Activated T-cell treated with anti-CD3 and anti-CD28 coated beads, Interleukin-2, amount 50 U/mL, for 4 hours (primary cell): ENCODE measurements around the gene SCFD2. TPM values are rescaled to one million over a fixed set of nuclear protein-coding genes. Genes with fewer than 3 reads are reported as not detected.
"Not testable (repeated sequence)": the region's sequence is repeated elsewhere in the genome, so short reads cannot be mapped to it uniquely, and the experiment has no call there.

Experiments used
- ATAC-seq, 2 donors: fragments of 200-7000 bp; cut with Tn5 transposase; one replicate each; pipeline ENCODE4 v1.10.0; 2021
- DNase-seq: peaks from one replicate; pipeline ENCODE4 v3.0.0-alpha.2; 2020
- H3K27me3 Mint-ChIP-seq: one replicate; pipeline ENCODE4 v1.8.0; 2021; ENCODE audit warnings: low read depth, mixed read lengths
- H3K36me3 Mint-ChIP-seq: one replicate; pipeline ENCODE4 v1.8.0; 2022; ENCODE audit warnings: mixed read lengths; ENCODE audit not compliant: insufficient read depth
- H3K4me1 Mint-ChIP-seq: one replicate; pipeline ENCODE4 v1.8.0; 2021; ENCODE audit warnings: low read depth, mixed read lengths
- H3K4me3 Mint-ChIP-seq: one replicate; pipeline ENCODE4 v1.8.0; 2021; ENCODE audit warnings: mild to moderate bottlenecking, moderate library complexity, mixed read lengths
- H3K9me3 Mint-ChIP-seq: one replicate; pipeline ENCODE4 v1.8.0; 2021; ENCODE audit warnings: mixed read lengths
- total RNA-seq, 3 donors: library from RNA; stranded (reverse); gene quantifications; one replicate each; pipeline ENCODE4 v1.2.1, GENCODE V29; 2021

Gene SCFD2
- total RNA-seq, 3 donors from 2014 or later: 45.0 to 48.9 (median 46.9) TPM

- no peaks in the 10 kb centered on the region for H3K27me3 Mint-ChIP-seq
These were observed 316.3 kb downstream of the SCFD2 start for GRCh38 chr4:53049528-53049927.

GRCh38 chr4:53044651-53044960, 321.3 kb downstream of the SCFD2 start:
- Mint-ChIP-seq H3K4me1 (no peaks in the 10 kb centered on the region), H3K36me3 (peaks cover 4% of the 10 kb centered on the region), H3K9me3 (no peaks in the 10 kb centered on the region), H3K4me3 (no peak overlapping the region), H3K27me3 (no peaks in the 10 kb centered on the region)
- ATAC-seq (no peak), DNase-seq (no peak)

More at GRCh38 chr4:53049528-53049927, 316.3 kb downstream of the SCFD2 start:
- ATAC-seq (no peak), DNase-seq (no peak)
- Mint-ChIP-seq H3K4me3 (no peak overlapping the region), H3K4me1 (no peaks in the 10 kb centered on the region), H3K9me3 (no peaks in the 10 kb centered on the region), H3K36me3 (peaks cover 5% of the 10 kb centered on the region)

GRCh38 chr4:53043891-53044650, 321.8 kb downstream of the SCFD2 start:
- Mint-ChIP-seq H3K27me3 (no peaks in the 10 kb centered on the region), H3K4me3 (no peak overlapping the region), H3K4me1 (no peaks in the 10 kb centered on the region), H3K9me3 (no peaks in the 10 kb centered on the region), H3K36me3 (peaks cover 7% of the 10 kb centered on the region)
- ATAC-seq: no peak
- DNase-seq: no peak

- DNase-seq: no peak
- no peak for ATAC-seq
- H3K36me3 Mint-ChIP-seq: peaks cover 8% of the 10 kb centered on the region
- no peak overlapping the region for H3K4me3 Mint-ChIP-seq
- no peaks in the 10 kb centered on the region for H3K27me3 Mint-ChIP-seq
- H3K9me3 Mint-ChIP-seq: no peaks in the 10 kb centered on the region
- H3K4me1 Mint-ChIP-seq: no peaks in the 10 kb centered on the region
These were observed 322.8 kb downstream of the SCFD2 start for GRCh38 chr4:53043055-53043454.

GRCh38 chr4:53040851-53041250, 325.0 kb downstream of the SCFD2 start:
- Mint-ChIP-seq H3K27me3 (no peaks in the 10 kb centered on the region), H3K4me3 (no peak overlapping the region), H3K4me1 (no peaks in the 10 kb centered on the region), H3K9me3 (no peaks in the 10 kb centered on the region), H3K36me3 (peaks cover 12% of the 10 kb centered on the region)
- DNase-seq: no peak
- no peak for ATAC-seq

GRCh38 chr4:53040459-53040815, 325.4 kb downstream of the SCFD2 start:
- DNase-seq (no peak), ATAC-seq (no peak)
- no peaks in the 10 kb centered on the region for H3K27me3 Mint-ChIP-seq
- peaks cover 2% of the 10 kb centered on the region for H3K4me1 Mint-ChIP-seq
- no peaks in the 10 kb centered on the region for H3K9me3 Mint-ChIP-seq
- H3K4me3 Mint-ChIP-seq: no peak overlapping the region
- peaks cover 14% of the 10 kb centered on the region for H3K36me3 Mint-ChIP-seq

- ATAC-seq (no peak), DNase-seq (no peak)
- H3K4me3 Mint-ChIP-seq: no peak overlapping the region
- H3K4me1 Mint-ChIP-seq: peaks cover 2% of the 10 kb centered on the region
- H3K27me3 Mint-ChIP-seq: no peaks in the 10 kb centered on the region
- no peaks in the 10 kb centered on the region for H3K9me3 Mint-ChIP-seq
- peaks cover 15% of the 10 kb centered on the region for H3K36me3 Mint-ChIP-seq
These were observed 326.0 kb downstream of the SCFD2 start for GRCh38 chr4:53039741-53040458.

GRCh38 chr4:53037892-53038291, 328.0 kb downstream of the SCFD2 start:
- peaks cover 30% of the 10 kb centered on the region for H3K36me3 Mint-ChIP-seq
- DNase-seq: no peak
- H3K4me1 Mint-ChIP-seq: peaks cover 10% of the 10 kb centered on the region
- H3K27me3 Mint-ChIP-seq: no peaks in the 10 kb centered on the region
- peaks cover 6% of the 10 kb centered on the region for H3K9me3 Mint-ChIP-seq
- no peak for ATAC-seq
- no peak overlapping the region for H3K4me3 Mint-ChIP-seq

GRCh38 chr4:53032908-53033307, 333.0 kb downstream of the SCFD2 start:
- Mint-ChIP-seq H3K36me3 (peaks cover 30% of the 10 kb centered on the region), H3K9me3 (peaks cover 11% of the 10 kb centered on the region), H3K4me1 (peaks cover 15% of the 10 kb centered on the region)
- H3K4me3 Mint-ChIP-seq, H3K27me3 Mint-ChIP-seq, DNase-seq, ATAC-seq: not testable (repeated sequence)

- ATAC-seq: no peak
These were observed 339.6 kb downstream of the SCFD2 start for GRCh38 chr4:53026233-53026632.

GRCh38 chr4:53023677-53024299, 342.1 kb downstream of the SCFD2 start:
- H3K4me3 Mint-ChIP-seq: no peak overlapping the region
- no peaks in the 10 kb centered on the region for H3K4me1 Mint-ChIP-seq
- H3K36me3 Mint-ChIP-seq: peaks cover 8% of the 10 kb centered on the region
- no peaks in the 10 kb centered on the region for H3K9me3 Mint-ChIP-seq
- no peaks in the 10 kb centered on the region for H3K27me3 Mint-ChIP-seq
- no peak for ATAC-seq
- DNase-seq: no peak

More at GRCh38 chr4:53026233-53026632, 339.6 kb downstream of the SCFD2 start:
- H3K36me3 Mint-ChIP-seq: peaks cover 8% of the 10 kb centered on the region
- H3K9me3 Mint-ChIP-seq: no peaks in the 10 kb centered on the region
- no peak overlapping the region for H3K4me3 Mint-ChIP-seq
- DNase-seq: no peak
- no peaks in the 10 kb centered on the region for H3K4me1 Mint-ChIP-seq
- no peaks in the 10 kb centered on the region for H3K27me3 Mint-ChIP-seq

- no peaks in the 10 kb centered on the region for H3K4me1 Mint-ChIP-seq
- H3K4me3 Mint-ChIP-seq: no peak overlapping the region
- ATAC-seq (no peak), DNase-seq (no peak)
- no peaks in the 10 kb centered on the region for H3K27me3 Mint-ChIP-seq
- H3K9me3 Mint-ChIP-seq: no peaks in the 10 kb centered on the region
- peaks cover 4% of the 10 kb centered on the region for H3K36me3 Mint-ChIP-seq
These were observed 343.3 kb downstream of the SCFD2 start for GRCh38 chr4:53022513-53023100.

GRCh38 chr4:53021754-53022512, 343.9 kb downstream of the SCFD2 start:
- no peaks in the 10 kb centered on the region for H3K27me3 Mint-ChIP-seq
- H3K9me3 Mint-ChIP-seq: no peaks in the 10 kb centered on the region
- H3K36me3 Mint-ChIP-seq: peaks cover under 1% of the 10 kb centered on the region
- no peak overlapping the region for H3K4me3 Mint-ChIP-seq
- H3K4me1 Mint-ChIP-seq: no peaks in the 10 kb centered on the region
- no peak for ATAC-seq
- DNase-seq: no peak
